Measurements from ENCODE around the gene TRPV4. TPM values are rescaled to one million over a fixed set of nuclear protein-coding genes. Genes with fewer than 3 reads are reported as not detected.
"Not testable (repeated sequence)": the region's sequence is repeated elsewhere in the genome, so short reads cannot be mapped to it uniquely, and the experiment has no call there.

TRPV4 gene
- polyA plus RNA-seq, 1 of the 3 experiments (the other 2 are of a cell fraction): 5.2 TPM

DNA sequence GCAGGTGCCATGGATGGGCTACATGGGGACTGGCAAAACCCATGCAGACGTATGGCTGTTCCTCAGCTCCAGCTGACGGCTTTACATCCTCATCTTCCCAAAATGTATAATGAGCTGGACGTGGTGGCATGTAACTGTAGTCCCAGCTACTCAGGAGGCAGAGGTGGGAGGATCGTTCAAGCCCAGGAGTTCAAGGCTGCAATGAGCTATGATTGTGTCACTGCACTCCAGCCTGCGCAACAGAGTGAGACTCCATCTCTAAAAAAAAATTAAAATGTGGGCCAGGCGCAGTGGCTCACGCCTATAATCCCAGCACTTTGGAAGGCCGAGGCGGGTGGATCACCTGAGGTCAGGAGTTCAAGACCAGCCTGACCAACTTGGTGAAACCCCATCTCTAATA lies 29.3 kb upstream of the TRPV4 start:
- DNase-seq; H4K20me1 ChIP-seq (ENCODE audit: insufficient read depth); H3K27ac ChIP-seq (ENCODE audit: low read depth in 2 of 2, low read length in 1 of 2); H3K4me2 ChIP-seq; H2AFZ ChIP-seq (ENCODE audit: low read depth); H3K4me1 ChIP-seq (ENCODE audit: control insufficient read depth in 1 of 2, insufficient read depth in 2 of 2, low read depth in 1 of 2, low read length in 1 of 2); H3K9me3 ChIP-seq; POLR2A ChIA-PET; H3K9me2 ChIP-seq; H3K4me3 ChIP-seq (ENCODE audit: low read depth in 2 of 2, low read length in 1 of 2); H3K27me3 ChIP-seq (ENCODE audit: insufficient read depth); H3F3A ChIP-seq (replicated peaks; ENCODE audit: insufficient read depth); H3K9ac ChIP-seq: not testable (repeated sequence)
- WGBS (ENCODE audit: low lambda C conversion rate): 93% methylated on average over 9 of the region's 9 CpGs
- H3K79me2 ChIP-seq (ENCODE audit: insufficient read depth): peaks cover 18% of the 10 kb centered on the region; the same call in 1 of the 2 replicates
- CTCF ChIA-PET: interaction anchor here (0.7 to 13.1 kb wide), 4 partner anchors 8 to 88 kb away, joined by 3 to 91 read pairs (median 4); no protein-coding TSS in a partner anchor
- H3K36me3 ChIP-seq (replicated peaks in 1 of 2; ENCODE audit: control insufficient read depth in 1 of 2, insufficient read depth in 2 of 2, low read length in 1 of 2): peaks cover 0 to 11% of the 10 kb centered on the region in 2 experiments

DNA sequence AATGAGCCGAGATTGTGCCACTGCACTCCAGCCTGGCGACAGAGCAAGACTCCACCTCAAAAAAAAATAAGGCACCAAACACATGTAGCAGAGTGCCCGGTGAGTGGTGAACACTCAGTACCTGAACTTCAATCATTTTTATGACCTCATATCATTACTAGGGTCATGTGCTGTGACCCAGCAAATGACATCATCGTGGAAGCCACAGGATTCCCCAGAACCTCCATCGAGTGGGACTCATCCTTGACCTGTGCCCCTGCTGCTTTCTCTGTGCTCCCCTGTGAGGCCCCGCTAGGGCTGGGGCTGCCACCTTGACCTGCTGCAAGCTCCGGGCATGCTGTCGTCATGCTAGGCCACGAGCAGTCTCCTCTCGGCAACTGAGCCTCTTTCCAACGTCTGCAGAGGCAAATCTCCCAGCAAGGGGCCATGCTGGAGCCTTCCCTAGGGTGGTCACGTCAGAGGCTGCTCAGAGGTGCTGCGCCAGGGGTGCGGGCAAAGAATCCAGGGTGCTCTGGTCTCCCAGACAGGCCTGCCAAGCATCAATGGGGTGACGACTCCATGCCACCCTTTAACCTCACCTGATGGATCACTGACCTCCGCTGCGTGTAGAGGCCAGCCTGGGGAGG lies 28.6 kb upstream of the TRPV4 start:
- H3K9ac ChIP-seq: no peak overlapping the region
- ChIA-PET POLR2A (interaction anchor here (0.5 kb wide), 1 partner anchor 28 kb away, joined by 3 read pairs; no protein-coding TSS in a partner anchor), CTCF (interaction anchor here (1.3 kb wide), 1 partner anchor 10 kb away, joined by 3 read pairs; no protein-coding TSS in a partner anchor)
- WGBS (ENCODE audit: low lambda C conversion rate): 90% methylated on average over 11 of the region's 17 CpGs
- H3K27me3 ChIP-seq (ENCODE audit: insufficient read depth): no peaks in the 10 kb centered on the region
- no peak for TF ChIP-seq ELF1 (IDR thresholded peaks at IDR 0.05)
- TF ChIP-seq SMC3 (IDR thresholded peaks at IDR 0.05; ENCODE audit: low read depth, low read length): no peak
- TF ChIP-seq MXI1 (IDR thresholded peaks at IDR 0.05; ENCODE audit: low read depth, low read length): no peak
- TF ChIP-seq FOXJ3 (CRISPR knock-in tag; IDR thresholded peaks at IDR 0.05): no peak
- TF ChIP-seq, protein P1, sequence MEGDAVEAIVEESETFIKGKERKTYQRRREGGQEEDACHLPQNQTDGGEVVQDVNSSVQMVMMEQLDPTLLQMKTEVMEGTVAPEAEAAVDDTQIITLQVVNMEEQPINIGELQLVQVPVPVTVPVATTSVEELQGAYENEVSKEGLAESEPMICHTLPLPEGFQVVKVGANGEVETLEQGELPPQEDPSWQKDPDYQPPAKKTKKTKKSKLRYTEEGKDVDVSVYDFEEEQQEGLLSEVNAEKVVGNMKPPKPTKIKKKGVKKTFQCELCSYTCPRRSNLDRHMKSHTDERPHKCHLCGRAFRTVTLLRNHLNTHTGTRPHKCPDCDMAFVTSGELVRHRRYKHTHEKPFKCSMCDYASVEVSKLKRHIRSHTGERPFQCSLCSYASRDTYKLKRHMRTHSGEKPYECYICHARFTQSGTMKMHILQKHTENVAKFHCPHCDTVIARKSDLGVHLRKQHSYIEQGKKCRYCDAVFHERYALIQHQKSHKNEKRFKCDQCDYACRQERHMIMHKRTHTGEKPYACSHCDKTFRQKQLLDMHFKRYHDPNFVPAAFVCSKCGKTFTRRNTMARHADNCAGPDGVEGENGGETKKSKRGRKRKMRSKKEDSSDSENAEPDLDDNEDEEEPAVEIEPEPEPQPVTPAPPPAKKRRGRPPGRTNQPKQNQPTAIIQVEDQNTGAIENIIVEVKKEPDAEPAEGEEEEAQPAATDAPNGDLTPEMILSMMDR (IDR thresholded peaks at IDR 0.05): no peak
- no peak for TF ChIP-seq RXRA (IDR thresholded peaks at IDR 0.05; ENCODE audit: borderline replicate concordance, low read depth)
- TF ChIP-seq CHD2 (IDR thresholded peaks at IDR 0.05; ENCODE audit: low read length, partially characterized antibody): no peak
- TF ChIP-seq GATA2 (CRISPR knock-in tag; IDR thresholded peaks at IDR 0.05): no peak
- no peak for TF ChIP-seq TAF1 (IDR thresholded peaks at IDR 0.05; ENCODE audit: borderline replicate concordance, low read depth, low read length)
- TF ChIP-seq, protein P2, sequence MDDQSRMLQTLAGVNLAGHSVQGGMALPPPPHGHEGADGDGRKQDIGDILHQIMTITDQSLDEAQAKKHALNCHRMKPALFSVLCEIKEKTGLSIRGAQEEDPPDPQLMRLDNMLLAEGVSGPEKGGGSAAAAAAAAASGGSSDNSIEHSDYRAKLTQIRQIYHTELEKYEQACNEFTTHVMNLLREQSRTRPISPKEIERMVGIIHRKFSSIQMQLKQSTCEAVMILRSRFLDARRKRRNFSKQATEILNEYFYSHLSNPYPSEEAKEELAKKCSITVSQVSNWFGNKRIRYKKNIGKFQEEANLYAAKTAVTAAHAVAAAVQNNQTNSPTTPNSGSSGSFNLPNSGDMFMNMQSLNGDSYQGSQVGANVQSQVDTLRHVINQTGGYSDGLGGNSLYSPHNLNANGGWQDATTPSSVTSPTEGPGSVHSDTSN (IDR thresholded peaks at IDR 0.05): no peak
- TF ChIP-seq, protein P3, sequence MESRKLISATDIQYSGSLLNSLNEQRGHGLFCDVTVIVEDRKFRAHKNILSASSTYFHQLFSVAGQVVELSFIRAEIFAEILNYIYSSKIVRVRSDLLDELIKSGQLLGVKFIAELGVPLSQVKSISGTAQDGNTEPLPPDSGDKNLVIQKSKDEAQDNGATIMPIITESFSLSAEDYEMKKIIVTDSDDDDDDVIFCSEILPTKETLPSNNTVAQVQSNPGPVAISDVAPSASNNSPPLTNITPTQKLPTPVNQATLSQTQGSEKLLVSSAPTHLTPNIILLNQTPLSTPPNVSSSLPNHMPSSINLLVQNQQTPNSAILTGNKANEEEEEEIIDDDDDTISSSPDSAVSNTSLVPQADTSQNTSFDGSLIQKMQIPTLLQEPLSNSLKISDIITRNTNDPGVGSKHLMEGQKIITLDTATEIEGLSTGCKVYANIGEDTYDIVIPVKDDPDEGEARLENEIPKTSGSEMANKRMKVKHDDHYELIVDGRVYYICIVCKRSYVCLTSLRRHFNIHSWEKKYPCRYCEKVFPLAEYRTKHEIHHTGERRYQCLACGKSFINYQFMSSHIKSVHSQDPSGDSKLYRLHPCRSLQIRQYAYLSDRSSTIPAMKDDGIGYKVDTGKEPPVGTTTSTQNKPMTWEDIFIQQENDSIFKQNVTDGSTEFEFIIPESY (IDR thresholded peaks at IDR 0.05; ENCODE audit: borderline replicate concordance, low read depth): no peak
- H3K4me3 ChIP-seq (ENCODE audit: low read depth in 2 of 2, low read length in 1 of 2): no peak overlapping the region
- H3K27ac ChIP-seq (ENCODE audit: low read depth in 2 of 2, low read length in 1 of 2): no peak overlapping the region
- H3K9me3 ChIP-seq: no peaks in the 10 kb centered on the region
- H4K20me1 ChIP-seq (ENCODE audit: insufficient read depth): no peaks in the 10 kb centered on the region
- no peaks in the 10 kb centered on the region for H3K9me2 ChIP-seq
- no peaks in the 10 kb centered on the region; a peak in 1 of 4 replicates for H3K4me1 ChIP-seq (ENCODE audit: control insufficient read depth in 1 of 2, insufficient read depth in 2 of 2, low read depth in 1 of 2, low read length in 1 of 2)
- no peaks in the 10 kb centered on the region for H3F3A ChIP-seq (replicated peaks; ENCODE audit: insufficient read depth)
- DNase-seq: no peak
- no peak overlapping the region for H3K4me2 ChIP-seq
- H3K79me2 ChIP-seq (ENCODE audit: insufficient read depth): peaks cover 13% of the 10 kb centered on the region; the same call in 1 of the 2 replicates
- peaks cover 0 to 15% of the 10 kb centered on the region in 2 experiments for H3K36me3 ChIP-seq (replicated peaks in 1 of 2; ENCODE audit: control insufficient read depth in 1 of 2, insufficient read depth in 2 of 2, low read length in 1 of 2)
- no peak overlapping the region for H2AFZ ChIP-seq (ENCODE audit: low read depth)
